Mammary epithelial cell (primary cell): ENCODE results near the gene PIGM.

Source experiments
- CTCF ChIP-seq, 2 donors: IDR thresholded peaks in 1 of 2; conservative IDR thresholded peaks in 1 of 2; 2 replicates each; pipeline ENCODE4 v1.5.1; 2011 to 2012; ENCODE audit warnings: inconsistent platforms in 2 of 2, low read length in 2 of 2, mild to moderate bottlenecking in 2 of 2, control low read depth in 1 of 2, low read depth in 1 of 2; ENCODE audit not compliant: insufficient read depth in 1 of 2; ENCODE audit errors: extremely low read depth in 1 of 2
- EZH2 ChIP-seq: IDR thresholded peaks from 2 replicates; pipeline ENCODE4 v1.6.1; 2012; ENCODE audit warnings: low read length, inconsistent platforms, borderline replicate concordance

- no peak for TF ChIP-seq CTCF (conservative IDR thresholded peaks at IDR 0.05 in 1 of 2, IDR thresholded peaks at IDR 0.05 in 1 of 2; ENCODE audit: extremely low read depth in 1 of 2, insufficient read depth in 1 of 2, low read depth in 1 of 2, low read length in 2 of 2)
- no peak for TF ChIP-seq EZH2
These were observed 48.8 kb upstream of the PIGM start for GRCh38 chr1:160080381-160081100.
